Fibroblast of skin of back (primary cell): ENCODE data around the gene RAB14.
"Not testable (repeated sequence)": the region's sequence is repeated elsewhere in the genome, so short reads cannot be mapped to it uniquely, and the experiment has no call there.

Experiments used
- DNase-seq: peaks from one replicate; pipeline ENCODE4 v3.0.0-alpha.2; 2013

The RAB14 gene

GRCh38 chr9:121153642-121154041, 48.0 kb downstream of the RAB14 start:
- peak; percentile 7 for DNase-seq

- no peak for DNase-seq
Observed at GRCh38 chr9:121150188-121150587, 51.5 kb downstream of the RAB14 start.

GRCh38 chr9:121144482-121144881, 57.2 kb downstream of the RAB14 start:
- DNase-seq: no peak

GRCh38 chr9:121143771-121144170, 57.9 kb downstream of the RAB14 start:
- no peak for DNase-seq

GRCh38 chr9:121141706-121142105, 60.0 kb downstream of the RAB14 start:
- no peak for DNase-seq

- no peak for DNase-seq
Observed at GRCh38 chr9:121141306-121141705, 60.4 kb downstream of the RAB14 start.

GRCh38 chr9:121140162-121140561, 61.5 kb downstream of the RAB14 start:
- DNase-seq: no peak

- no peak for DNase-seq
Observed at GRCh38 chr9:121138973-121139372, 62.7 kb downstream of the RAB14 start.

- no peak for DNase-seq
Observed at GRCh38 chr9:121138561-121138960, 63.1 kb downstream of the RAB14 start.

GRCh38 chr9:121135642-121136041, 66.0 kb downstream of the RAB14 start:
- DNase-seq: no peak

- no peak for DNase-seq
Observed at GRCh38 chr9:121133104-121133816, 68.4 kb downstream of the RAB14 start.

GRCh38 chr9:121129384-121129783, 72.3 kb downstream of the RAB14 start:
- DNase-seq: not testable (repeated sequence)
